ENCODE measurements around the gene AUP1.
A peak's percentile ranks its signal among the peaks of the same experiment; 100 is the strongest.

Gene AUP1

GRCh38 chr2:74535440-74535965 lies 6.0 kb upstream of the AUP1 start:
- DNase-seq (ENCODE audit: low spot score), result no peak

GRCh38 chr2:74534411-74534810 lies 4.9 kb upstream of the AUP1 start:
- DNase-seq (ENCODE audit: low spot score), result no peak

DNA sequence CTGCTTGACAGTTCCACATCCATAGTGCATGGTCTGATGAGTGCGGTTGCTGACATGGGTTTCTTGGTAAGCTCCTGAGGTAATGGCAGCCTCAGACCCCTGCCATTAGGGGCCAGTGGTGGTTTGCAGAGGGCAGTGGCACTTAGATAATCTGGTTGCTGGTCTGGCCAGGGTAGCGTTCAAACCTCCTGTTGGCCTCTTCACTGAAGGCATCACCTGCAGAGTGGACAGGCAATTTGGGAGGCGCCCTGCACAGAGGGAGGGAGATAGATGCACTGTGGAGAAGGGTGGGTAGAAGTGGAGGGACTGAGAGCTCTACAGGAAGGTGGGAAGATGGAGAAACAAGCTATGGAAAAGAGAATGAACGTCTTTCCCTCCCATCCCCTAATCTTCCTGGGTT lies 4.0 kb upstream of the AUP1 start:
- DNase-seq (ENCODE audit: low spot score), result no peak

DNA sequence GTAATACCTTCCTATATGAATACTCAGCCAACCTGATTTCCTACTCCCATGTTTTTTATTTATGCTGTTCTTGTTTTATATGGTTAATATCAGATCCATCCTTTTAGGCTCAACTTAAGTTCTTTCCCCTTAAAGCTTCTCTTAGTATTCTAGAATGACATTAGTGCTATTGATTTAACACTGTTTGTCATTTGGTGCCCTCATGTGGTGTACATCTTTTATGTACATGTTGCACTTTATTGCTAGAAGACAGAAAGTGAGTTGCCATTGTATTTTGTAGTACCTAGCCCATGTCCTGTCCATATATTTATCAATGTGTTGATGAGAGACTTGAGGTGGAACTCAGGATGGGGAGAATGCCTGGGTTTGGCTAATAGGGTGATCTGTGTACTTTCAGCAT lies 2.7 kb upstream of the AUP1 start:
- DNase-seq (ENCODE audit: low spot score), result no peak

DNA sequence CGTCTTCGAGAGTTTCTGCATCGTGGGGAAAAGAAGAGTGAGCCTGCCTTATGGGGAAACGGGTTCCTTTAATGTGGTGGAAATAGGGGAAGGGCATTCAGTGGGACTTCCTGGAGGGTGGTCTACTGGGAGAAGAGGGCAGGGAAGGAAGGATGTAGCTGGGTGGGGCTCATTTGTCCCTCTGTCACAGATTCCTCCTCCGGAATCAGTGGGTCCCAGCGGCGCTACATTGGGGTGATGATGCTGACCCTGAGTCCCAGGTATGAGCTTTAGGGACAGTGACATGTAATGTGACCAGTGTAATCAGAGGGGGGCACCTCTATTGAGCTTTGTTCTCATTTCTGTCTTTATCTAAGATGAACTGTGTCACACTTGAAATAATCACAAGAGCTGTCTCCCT lies 2.2 kb upstream of the AUP1 start:
- no peak for DNase-seq (ENCODE audit: low spot score)

DNA sequence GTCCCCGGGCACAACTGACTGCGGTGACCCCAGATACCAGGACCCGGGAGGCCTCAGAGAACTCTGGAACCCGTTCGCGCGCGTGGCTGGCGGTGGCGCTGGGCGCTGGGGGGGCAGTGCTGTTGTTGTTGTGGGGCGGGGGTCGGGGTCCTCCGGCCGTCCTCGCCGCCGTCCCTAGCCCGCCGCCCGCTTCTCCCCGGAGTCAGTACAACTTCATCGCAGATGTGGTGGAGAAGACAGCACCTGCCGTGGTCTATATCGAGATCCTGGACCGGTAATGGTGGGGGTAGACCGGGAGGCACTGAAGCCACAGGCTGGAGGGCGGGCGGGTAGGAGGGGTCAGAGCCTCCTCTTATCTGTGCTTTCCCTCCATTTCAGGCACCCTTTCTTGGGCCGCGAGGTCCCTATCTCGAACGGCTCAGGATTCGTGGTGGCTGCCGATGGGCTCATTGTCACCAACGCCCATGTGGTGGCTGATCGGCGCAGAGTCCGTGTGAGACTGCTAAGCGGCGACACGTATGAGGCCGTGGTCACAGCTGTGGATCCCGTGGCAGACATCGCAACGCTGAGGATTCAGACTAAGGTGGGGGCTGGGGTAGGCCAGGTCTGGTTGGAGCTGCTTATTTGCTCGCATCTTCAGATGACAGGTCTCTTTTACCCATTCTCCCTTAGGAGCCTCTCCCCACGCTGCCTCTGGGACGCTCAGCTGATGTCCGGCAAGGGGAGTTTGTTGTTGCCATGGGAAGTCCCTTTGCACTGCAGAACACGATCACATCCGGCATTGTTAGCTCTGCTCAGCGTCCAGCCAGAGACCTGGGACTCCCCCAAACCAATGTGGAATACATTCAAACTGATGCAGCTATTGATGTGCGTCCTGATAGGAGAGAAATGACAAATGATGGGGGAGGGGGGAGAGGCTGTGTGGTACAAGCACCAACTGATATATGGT lies 1.0 kb upstream of the AUP1 start:
- no peak for DNase-seq (ENCODE audit: low spot score)

- DNase-seq (ENCODE audit: low spot score), result no peak
Observed at GRCh38 chr2:74528600-74529356, 728 bp downstream of the AUP1 start.

- DNase-seq (ENCODE audit: low spot score), result no peak
Observed at GRCh38 chr2:74527741-74528140, 1.8 kb downstream of the AUP1 start.

DNA sequence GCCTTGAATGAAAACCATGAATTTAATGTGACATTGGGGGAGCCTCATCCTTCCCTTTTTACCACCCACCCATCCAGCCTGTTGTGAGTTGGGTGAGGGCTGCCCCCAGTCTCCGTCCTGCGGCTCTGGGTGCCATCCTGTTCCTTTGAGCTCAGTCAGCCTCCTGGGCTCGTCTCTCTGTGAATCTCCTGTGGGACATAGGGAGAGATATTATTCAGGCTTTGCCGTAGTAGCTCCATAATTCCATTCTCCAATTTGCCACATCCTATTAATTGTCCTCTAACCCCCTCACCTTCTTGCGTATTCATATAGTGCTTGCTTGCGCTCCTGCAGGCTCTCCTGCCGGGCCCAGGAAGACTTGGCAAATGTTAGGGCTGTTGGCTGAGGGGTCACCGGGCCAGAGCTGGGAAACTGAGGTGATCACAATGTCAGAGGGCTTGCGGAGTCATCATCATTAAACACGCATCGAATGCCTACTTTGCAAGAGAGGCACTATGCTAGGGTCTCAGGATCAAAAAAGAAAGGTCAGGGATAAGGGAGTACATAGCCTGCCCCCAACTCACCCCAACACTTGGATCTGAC lies 2.8 kb downstream of the AUP1 start:
- no peak for DNase-seq (ENCODE audit: low spot score)

- DNase-seq (ENCODE audit: low spot score), result peak; percentile 64
Observed at GRCh38 chr2:74525717-74526648, 3.5 kb downstream of the AUP1 start, which contains the start of gene DQX1. DQX1 (minus strand) TSS chr2:74526231; CDS start chr2:74525729, 502 bp downstream.

DNA sequence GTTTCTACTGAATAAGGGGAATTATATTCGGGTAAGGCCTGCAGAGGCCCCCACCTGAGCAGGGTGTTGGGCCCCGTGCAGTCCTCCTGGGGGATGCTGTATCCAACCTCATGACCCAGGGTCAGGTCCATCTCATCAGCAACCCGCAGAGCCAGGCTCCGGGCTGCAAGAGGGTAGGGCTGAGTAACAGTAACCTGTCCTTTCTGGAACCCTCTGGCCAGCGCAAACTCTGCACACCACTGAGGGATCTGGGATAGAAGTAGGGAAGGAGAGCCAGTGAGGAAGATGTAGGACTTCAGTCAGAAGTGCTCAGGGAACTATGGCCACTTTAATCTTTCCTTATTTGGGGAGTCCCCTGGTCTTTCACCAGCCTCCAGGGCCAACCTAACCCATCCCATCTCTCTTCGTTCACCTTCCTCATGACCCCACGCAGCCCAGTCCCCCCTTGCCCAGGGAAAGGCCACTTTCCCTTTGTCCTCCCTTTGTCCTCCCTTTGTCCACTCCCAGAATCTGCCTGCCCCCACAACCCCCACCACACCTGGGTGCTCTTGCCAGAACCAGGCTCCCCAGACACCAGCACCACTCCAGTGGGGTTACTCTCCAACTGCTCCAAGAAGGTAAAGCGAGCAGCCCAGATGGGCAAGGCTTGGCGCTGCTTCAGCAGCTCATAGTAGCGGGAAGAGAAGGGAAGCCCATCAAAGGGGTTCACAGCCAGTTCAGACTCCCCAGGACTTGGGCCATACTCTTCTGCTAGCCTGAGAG lies 4.4 kb downstream of the AUP1 start:
- DNase-seq (ENCODE audit: low spot score), result no peak

DNA sequence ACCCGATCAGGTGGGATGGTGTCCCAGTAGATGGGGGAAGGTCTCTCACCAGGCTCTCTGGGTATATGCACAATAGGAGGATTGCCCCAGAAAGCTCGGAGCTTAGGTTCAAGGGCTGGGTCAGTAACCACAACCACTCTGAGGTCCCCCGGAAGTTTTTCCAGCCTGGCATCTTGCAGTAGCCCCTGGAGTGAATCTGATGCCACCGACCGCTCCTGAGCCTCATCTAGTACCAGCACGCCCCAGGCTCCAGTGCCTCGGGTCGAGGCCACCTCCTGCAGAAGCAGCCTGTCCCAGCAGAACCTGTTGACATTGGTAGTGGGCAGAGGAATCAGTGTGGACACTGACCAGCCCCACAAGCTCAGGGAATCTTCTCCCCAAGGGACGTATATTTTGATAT lies 5.5 kb downstream of the AUP1 start:
- DNase-seq (ENCODE audit: low spot score), result no peak

DNA sequence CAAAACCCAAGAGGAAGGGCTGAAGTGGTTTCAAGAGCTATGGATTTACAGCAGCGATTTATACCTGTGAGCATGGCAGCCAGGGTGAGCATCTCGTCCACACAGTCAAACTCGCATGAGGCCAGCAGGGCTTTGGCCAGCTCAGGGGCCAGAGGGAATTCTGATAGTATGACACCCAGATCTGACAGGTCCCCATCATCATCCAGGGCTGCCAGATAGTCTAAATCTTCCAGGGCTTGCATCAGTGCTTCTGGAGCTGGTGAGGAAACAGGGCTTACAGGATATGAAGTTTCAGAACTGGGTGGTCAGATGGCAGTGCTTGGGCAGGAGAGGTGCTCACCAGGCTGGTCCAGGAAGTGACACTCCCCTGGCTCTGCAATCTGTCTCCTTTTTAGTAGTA lies 7.0 kb downstream of the AUP1 start:
- no peak for DNase-seq (ENCODE audit: low spot score)

- DNase-seq (ENCODE audit: low spot score), result no peak
Observed at GRCh38 chr2:74516650-74517049, 12.9 kb downstream of the AUP1 start.

- peak; percentile 19 for DNase-seq (ENCODE audit: low spot score)
Observed at GRCh38 chr2:74515981-74516633, 13.4 kb downstream of the AUP1 start.

GRCh38 chr2:74515271-74515980 lies 14.1 kb downstream of the AUP1 start:
- DNase-seq (ENCODE audit: low spot score), result no peak

DNA sequence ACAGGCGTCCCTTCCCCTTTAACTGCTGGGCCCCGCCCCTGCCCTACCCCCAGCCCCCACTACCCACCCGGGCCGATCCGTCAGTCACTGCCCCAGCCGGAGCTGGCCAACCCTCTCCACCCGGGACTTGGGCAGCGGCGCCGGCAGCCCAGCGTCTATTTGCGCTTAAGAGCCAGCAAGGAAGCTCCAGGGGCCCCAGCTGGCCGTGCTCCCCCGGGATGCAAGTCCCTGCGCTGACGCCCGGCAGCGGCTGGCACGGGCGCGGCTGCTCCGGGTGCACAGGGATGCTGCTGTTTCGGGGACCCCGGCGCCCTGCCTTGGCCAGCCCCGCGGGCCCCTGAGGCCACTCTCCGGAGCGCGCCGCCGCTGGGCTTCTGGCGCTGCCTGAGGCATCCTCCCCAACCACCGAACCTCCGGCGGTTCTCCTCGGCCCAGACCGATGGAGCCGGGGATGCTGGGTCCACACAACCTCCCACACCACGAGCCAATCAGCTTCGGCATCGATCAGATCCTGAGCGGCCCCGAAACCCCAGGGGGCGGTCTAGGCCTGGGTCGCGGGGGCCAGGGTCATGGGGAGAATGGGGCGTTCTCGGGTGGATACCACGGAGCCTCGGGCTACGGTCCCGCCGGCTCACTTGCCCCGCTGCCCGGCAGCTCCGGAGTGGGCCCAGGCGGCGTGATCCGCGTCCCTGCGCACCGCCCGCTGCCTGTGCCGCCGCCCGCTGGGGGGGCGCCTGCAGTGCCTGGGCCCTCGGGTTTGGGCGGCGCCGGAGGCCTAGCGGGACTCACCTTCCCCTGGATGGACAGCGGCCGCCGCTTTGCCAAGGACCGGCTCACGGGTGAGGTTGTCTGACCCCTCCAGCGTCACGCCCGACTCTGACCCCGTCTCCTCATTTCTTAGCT lies 14.9 kb downstream of the AUP1 start, which contains the start of gene TLX2:
TLX2 (plus strand) TSS at position 83 of the 903 bp plus-strand sequence; CDS start at position 440, 357 bp downstream.
- DNase-seq (ENCODE audit: low spot score), result no peak
